Neural progenitor cell (in vitro differentiated cells): ENCODE results near the gene PRKD1. TPM values are rescaled to one million over a fixed set of nuclear protein-coding genes. Genes with fewer than 3 reads are reported as not detected.

ENCODE experiments used
- DNase-seq: peaks from one replicate; pipeline ENCODE4 v3.0.0-alpha.2; 2016; ENCODE audit warnings: low spot score
- H2AFZ ChIP-seq: fragments of 200-600 bp; sonication (generic); replicated peaks from 2 replicates; pipeline ENCODE4 v1.6.1; 2016; ENCODE audit warnings: antibody characterized with exemption
- H3F3A ChIP-seq: fragments of 200-600 bp; sonication (generic); 2 replicates; pipeline ENCODE4 v1.6.1; 2016; ENCODE audit warnings: antibody characterized with exemption, low read depth
- H3K27ac ChIP-seq: fragments of 200-600 bp; sonication (generic); 2 replicates; pipeline ENCODE4 v1.5.1; 2016; ENCODE audit warnings: mild to moderate bottlenecking
- H3K27me3 ChIP-seq: fragments of 200-600 bp; sonication (generic); 2 replicates; pipeline ENCODE4 v1.6.1; 2016; ENCODE audit warnings: mild to moderate bottlenecking, moderate library complexity
- H3K36me3 ChIP-seq: fragments of 200-600 bp; sonication (generic); 2 replicates; pipeline ENCODE4 v1.5.1; 2016
- H3K4me1 ChIP-seq: fragments of 200-600 bp; sonication (generic); 2 replicates; pipeline ENCODE4 v1.6.1; 2016; ENCODE audit warnings: mixed run types
- H3K4me2 ChIP-seq: fragments of 200-600 bp; sonication (generic); 2 replicates; pipeline ENCODE4 v1.6.1; 2016
- H3K4me3 ChIP-seq: fragments of 200-600 bp; sonication (generic); 2 replicates; pipeline ENCODE4 v1.5.1; 2016
- H3K79me2 ChIP-seq: fragments of 200-600 bp; sonication (generic); 2 replicates; pipeline ENCODE4 v1.6.1; 2016; ENCODE audit warnings: low read depth
- H3K9ac ChIP-seq: fragments of 200-600 bp; sonication (generic); 2 replicates; pipeline ENCODE4 v1.6.1; 2016
- H3K9me3 ChIP-seq: fragments of 200-600 bp; sonication (generic); 2 replicates; pipeline ENCODE4 v1.5.1; 2016; ENCODE audit warnings: low read depth
- H4K20me1 ChIP-seq: fragments of 200-600 bp; sonication (generic); 2 replicates; pipeline ENCODE4 v1.6.1; 2016; ENCODE audit warnings: low read depth
- H3K27ac Mint-ChIP-seq: 3 replicates; pipeline ENCODE4 v1.8.0; 2021; ENCODE audit warnings: mixed read lengths
- H3K27me3 Mint-ChIP-seq: 2 replicates; pipeline ENCODE4 v1.8.0; 2022; ENCODE audit warnings: low read depth, mild to moderate bottlenecking, inconsistent platforms, moderate library complexity, mixed read lengths; ENCODE audit not compliant: insufficient read depth
- H3K36me3 Mint-ChIP-seq: 3 replicates; pipeline ENCODE4 v1.8.0; 2021; ENCODE audit warnings: mixed read lengths
- H3K4me1 Mint-ChIP-seq: 3 replicates; pipeline ENCODE4 v1.8.0; 2021; ENCODE audit warnings: mixed read lengths
- H3K4me3 Mint-ChIP-seq: 3 replicates; pipeline ENCODE4 v1.8.0; 2021; ENCODE audit warnings: mild to moderate bottlenecking, moderate library complexity, mixed read lengths
- H3K9me3 Mint-ChIP-seq: 3 replicates; pipeline ENCODE4 v1.8.0; 2020; ENCODE audit warnings: mixed read lengths
- CTCF ChIP-seq: fragments of 200-600 bp; sonication (generic); IDR thresholded peaks from 2 replicates; pipeline ENCODE4 v1.5.1; 2017; ENCODE audit warnings: antibody characterized with exemption, mild to moderate bottlenecking
- EZH2 ChIP-seq: fragments of 200-600 bp; sonication (generic); IDR thresholded peaks from 2 replicates; pipeline ENCODE4 v1.6.1; 2017; ENCODE audit warnings: antibody characterized with exemption, mild to moderate bottlenecking, moderate library complexity
- EZH2phosphoT487 ChIP-seq: fragments of 200-600 bp; sonication (generic); IDR thresholded peaks from 2 replicates; pipeline ENCODE4 v1.6.1; 2017; ENCODE audit warnings: antibody characterized with exemption
- total RNA-seq: library from RNA; depleted of rRNA; stranded (reverse); fragments of >200 nt; gene quantifications from 2 replicates; pipeline ENCODE4 v1.2.3, GENCODE V29; 2015; ENCODE audit warnings: low replicate concordance

Gene PRKD1
- total RNA-seq, 1 donor from 2014 or later = 8.7 TPM

DNA sequence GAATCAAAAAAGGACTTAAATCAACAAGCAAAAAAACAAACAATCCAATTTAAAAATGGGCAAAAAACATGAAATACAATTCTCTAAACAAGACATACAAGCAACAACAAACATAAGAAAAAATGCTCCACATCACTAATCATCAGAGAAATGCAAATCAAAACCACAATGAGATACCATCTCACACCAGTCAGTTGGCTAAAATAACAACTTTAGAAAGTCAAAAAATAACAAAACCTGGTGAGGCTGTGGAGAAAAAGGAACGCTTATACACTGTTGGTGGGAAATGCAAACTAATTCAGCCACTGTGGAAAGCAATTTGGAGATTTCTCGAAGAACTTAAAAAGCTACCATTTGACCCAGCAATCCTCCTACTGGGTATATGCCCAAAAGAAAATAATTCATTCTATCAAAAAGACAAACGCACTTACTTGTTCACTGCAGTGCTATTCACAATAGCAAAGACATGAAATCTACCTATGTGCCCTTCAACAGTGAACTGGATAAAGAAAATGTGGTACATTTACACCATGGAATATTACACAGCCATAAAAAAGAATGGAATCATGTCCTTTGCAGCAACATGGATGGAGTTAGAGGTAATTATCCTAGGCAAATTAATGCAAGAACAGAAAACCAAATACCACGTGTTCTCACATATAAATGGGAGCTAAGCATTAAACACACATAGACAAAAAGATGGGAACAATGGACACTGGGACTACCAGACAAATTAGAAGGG lies 26.9 kb downstream of the PRKD1 start:
- H3K27ac ChIP-seq = no peak overlapping the region
- no peak overlapping the region for H3K4me3 Mint-ChIP-seq
- no peak for TF ChIP-seq EZH2
- no peak for TF ChIP-seq CTCF
- no peak for TF ChIP-seq EZH2phosphoT487
- H3K4me2 ChIP-seq = no peak overlapping the region
- no peak overlapping the region for H3K27ac Mint-ChIP-seq
- H3K9ac ChIP-seq = no peak overlapping the region
- H3K27me3 ChIP-seq = no peaks in the 10 kb centered on the region
- no peaks in the 10 kb centered on the region for H3K4me1 ChIP-seq
- H3K36me3 ChIP-seq = no peaks in the 10 kb centered on the region
- H2AFZ ChIP-seq = no peak overlapping the region
- DNase-seq = no peak
- H4K20me1 ChIP-seq = no peaks in the 10 kb centered on the region
- H3K79me2 ChIP-seq = no peaks in the 10 kb centered on the region
- no peaks in the 10 kb centered on the region for H3K27me3 Mint-ChIP-seq
- H3K4me3 ChIP-seq = no peak overlapping the region
- no peaks in the 10 kb centered on the region for H3F3A ChIP-seq
- H3K36me3 Mint-ChIP-seq = no peaks in the 10 kb centered on the region
- no peaks in the 10 kb centered on the region for H3K9me3 ChIP-seq
- no peaks in the 10 kb centered on the region for H3K9me3 Mint-ChIP-seq
- no peaks in the 10 kb centered on the region for H3K4me1 Mint-ChIP-seq

DNA sequence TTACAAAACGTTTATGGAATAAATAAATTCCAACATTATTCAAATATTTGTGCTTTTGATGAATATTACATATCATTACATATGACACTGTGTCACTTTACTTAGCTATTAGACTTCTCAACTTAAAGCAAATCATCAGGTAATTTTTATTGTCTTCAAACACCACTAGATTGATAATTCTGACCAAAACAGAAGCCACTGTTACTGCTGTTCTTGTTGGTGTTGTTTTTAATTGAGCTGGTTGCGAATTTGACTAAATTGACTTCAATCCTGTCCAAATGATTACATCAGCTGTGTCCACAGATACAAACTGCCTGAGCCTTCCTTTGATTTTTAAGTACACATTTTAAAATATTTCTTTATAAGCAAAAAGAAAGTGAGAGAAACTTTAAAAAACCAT lies 29.2 kb downstream of the PRKD1 start:
- Histone ChIP-seq H3K27ac (no peak overlapping the region), H3K79me2 (no peaks in the 10 kb centered on the region), H2AFZ (no peak overlapping the region), H4K20me1 (no peaks in the 10 kb centered on the region), H3K4me2 (no peak overlapping the region), H3K27me3 (no peaks in the 10 kb centered on the region), H3K9me3 (no peaks in the 10 kb centered on the region), H3K9ac (no peak overlapping the region), H3K4me1 (no peaks in the 10 kb centered on the region), H3K36me3 (no peaks in the 10 kb centered on the region), H3F3A (no peaks in the 10 kb centered on the region), H3K4me3 (no peak overlapping the region)
- Mint-ChIP-seq H3K27me3 (no peaks in the 10 kb centered on the region), H3K27ac (no peak overlapping the region), H3K9me3 (no peaks in the 10 kb centered on the region), H3K36me3 (no peaks in the 10 kb centered on the region), H3K4me3 (no peak overlapping the region), H3K4me1 (no peaks in the 10 kb centered on the region)
- DNase-seq = no peak
- TF ChIP-seq EZH2 = no peak
- no peak for TF ChIP-seq CTCF
- no peak for TF ChIP-seq EZH2phosphoT487

- no peak for TF ChIP-seq EZH2
- no peak for TF ChIP-seq CTCF
- no peak for TF ChIP-seq EZH2phosphoT487
Measured at GRCh38 chr14:29897181-29897580, 30.5 kb downstream of the PRKD1 start.

More at GRCh38 chr14:29897181-29897580, 30.5 kb downstream of the PRKD1 start:
- no peaks in the 10 kb centered on the region for H3K9me3 ChIP-seq
- Mint-ChIP-seq H3K36me3 (no peaks in the 10 kb centered on the region), H3K4me3 (no peak overlapping the region), H3K9me3 (no peaks in the 10 kb centered on the region), H3K4me1 (no peaks in the 10 kb centered on the region), H3K27me3 (no peaks in the 10 kb centered on the region), H3K27ac (no peak overlapping the region)
- DNase-seq = no peak
- no peaks in the 10 kb centered on the region for H3K36me3 ChIP-seq
- H4K20me1 ChIP-seq = no peaks in the 10 kb centered on the region
- H3K79me2 ChIP-seq = no peaks in the 10 kb centered on the region
- H3K27me3 ChIP-seq = no peaks in the 10 kb centered on the region
- no peak overlapping the region for H3K4me2 ChIP-seq
- H3K4me3 ChIP-seq = no peak overlapping the region
- H3K27ac ChIP-seq = no peak overlapping the region
- no peaks in the 10 kb centered on the region for H3K4me1 ChIP-seq
- H2AFZ ChIP-seq = no peak overlapping the region
- no peak overlapping the region for H3K9ac ChIP-seq
- H3F3A ChIP-seq = no peaks in the 10 kb centered on the region
